NOMO-1 treated with dmso at 0.1 percent for 144 hours (cell line): ENCODE measurements around the gene SHKBP1.

Experiments used
- DNase-seq: peaks from one replicate; lab custom pipeline; 2025; ENCODE audit not compliant: unreplicated experiment; lab: John Stamatoyannopoulos, UW

Gene SHKBP1

GRCh38 chr19:40599902-40600569, 23.4 kb downstream of the SHKBP1 start:
- no peak for DNase-seq

- DNase-seq = no peak
These were observed 24.0 kb downstream of the SHKBP1 start for GRCh38 chr19:40600570-40601133.

GRCh38 chr19:40601134-40601974, 24.7 kb downstream of the SHKBP1 start, which contains the start of gene LTBP4:
Gene LTBP4 (plus strand): TSS chr19:40601369. CDS start chr19:40601388, 19 bp downstream.
- DNase-seq = no peak

GRCh38 chr19:40603071-40603388, 26.4 kb downstream of the SHKBP1 start:
- no peak for DNase-seq

GRCh38 chr19:40603389-40604170, 26.9 kb downstream of the SHKBP1 start:
- DNase-seq = peak; percentile 98

GRCh38 chr19:40604171-40604646, 27.5 kb downstream of the SHKBP1 start:
- no peak for DNase-seq

GRCh38 chr19:40604647-40605215, 28.1 kb downstream of the SHKBP1 start:
- no peak for DNase-seq

GRCh38 chr19:40605216-40605971, 28.7 kb downstream of the SHKBP1 start:
- peak; percentile 81 for DNase-seq

GRCh38 chr19:40607311-40608239, 30.9 kb downstream of the SHKBP1 start:
- no peak for DNase-seq

GRCh38 chr19:40608240-40608621, 31.6 kb downstream of the SHKBP1 start:
- no peak for DNase-seq

- DNase-seq = no peak
These were observed 32.3 kb downstream of the SHKBP1 start for GRCh38 chr19:40608957-40609356.

- DNase-seq = peak; percentile 86
These were observed 33.1 kb downstream of the SHKBP1 start for GRCh38 chr19:40609561-40610395.

- no peak for DNase-seq
These were observed 33.9 kb downstream of the SHKBP1 start for GRCh38 chr19:40610396-40611064.

- no peak for DNase-seq
These were observed 34.4 kb downstream of the SHKBP1 start for GRCh38 chr19:40611096-40611495.

GRCh38 chr19:40611900-40612698, 35.4 kb downstream of the SHKBP1 start:
- DNase-seq = no peak

GRCh38 chr19:40612831-40613689, 36.4 kb downstream of the SHKBP1 start:
- DNase-seq = peak; percentile 51
